HCT116 (cell line): ENCODE results near the gene ZNF358.

ENCODE experiments used
- EZH2 ChIP-seq: fragments of 200-600 bp; sonication (generic); IDR thresholded peaks from 2 replicates; pipeline ENCODE4 v1.6.1; 2017; ENCODE audit warnings: antibody characterized with exemption, mixed run types
- EZH2phosphoT487 ChIP-seq: fragments of 200-600 bp; IDR thresholded peaks from 2 replicates; pipeline ENCODE4 v1.6.1; 2018; ENCODE audit warnings: antibody characterized with exemption, borderline replicate concordance
- JUND ChIP-seq: IDR thresholded peaks from 2 replicates; pipeline ENCODE4 v1.6.1; 2012
- POLR2A ChIP-seq: IDR thresholded peaks from 2 replicates; pipeline ENCODE4 v1.7.0; 2011; ENCODE audit warnings: borderline replicate concordance; ENCODE audit not compliant: insufficient read depth, insufficient read length; ENCODE audit errors: extremely low read depth
- POLR2AphosphoS5 ChIP-seq: IDR thresholded peaks from 2 replicates; pipeline ENCODE4 v1.6.1; 2011; ENCODE audit warnings: mild to moderate bottlenecking, low read depth, low read length, moderate library complexity
- RAD21 ChIP-seq: IDR thresholded peaks from 2 replicates; pipeline ENCODE4 v1.6.1; 2012; ENCODE audit warnings: low read depth, mild to moderate bottlenecking
- REST ChIP-seq: IDR thresholded peaks from 2 replicates; pipeline ENCODE4 v1.6.1; 2012; ENCODE audit warnings: low read depth
- YY1 ChIP-seq: IDR thresholded peaks from 2 replicates; pipeline ENCODE4 v1.6.1; 2011; ENCODE audit warnings: low read length, low read depth, moderate library complexity, mild to moderate bottlenecking; ENCODE audit not compliant: insufficient replicate concordance; ENCODE audit errors: extremely low read depth
- ZFX ChIP-seq: fragments of 450-650 bp; IDR thresholded peaks from 2 replicates; pipeline ENCODE4 v1.6.1; 2017
- ZNF274 ChIP-seq: fragments of 200-500 bp; sonication (Bioruptor generic); IDR thresholded peaks from 2 replicates; pipeline ENCODE4 v1.6.1; 2014; ENCODE audit warnings: mild to moderate bottlenecking, low read depth, low read length, inconsistent platforms
- TF ChIP-seq, protein P1 (sequence below), 3 experiments: fragments of 200-600 bp in 1 of 3; sonication (generic) in 1 of 3; IDR thresholded peaks in 2 of 3; conservative IDR thresholded peaks in 1 of 3; 2 replicates each; pipeline ENCODE4 v1.5.1; 2012 to 2017; ENCODE audit warnings: low read depth in 2 of 3, low read length in 2 of 3, antibody characterized with exemption in 1 of 3, borderline replicate concordance in 1 of 3, control low read depth in 1 of 3, mild to moderate bottlenecking in 1 of 3, mixed read lengths in 1 of 3, mixed run types in 1 of 3, moderate library complexity in 1 of 3; ENCODE audit not compliant: insufficient read depth in 1 of 3
- TF ChIP-seq, protein P2 (sequence below): IDR thresholded peaks from 2 replicates; pipeline ENCODE4 v1.6.1; 2012

- TF ChIP-seq EZH2phosphoT487 = no peak
- TF ChIP-seq POLR2A = no peak
- TF ChIP-seq POLR2AphosphoS5 = no peak
- TF ChIP-seq, protein P1, sequence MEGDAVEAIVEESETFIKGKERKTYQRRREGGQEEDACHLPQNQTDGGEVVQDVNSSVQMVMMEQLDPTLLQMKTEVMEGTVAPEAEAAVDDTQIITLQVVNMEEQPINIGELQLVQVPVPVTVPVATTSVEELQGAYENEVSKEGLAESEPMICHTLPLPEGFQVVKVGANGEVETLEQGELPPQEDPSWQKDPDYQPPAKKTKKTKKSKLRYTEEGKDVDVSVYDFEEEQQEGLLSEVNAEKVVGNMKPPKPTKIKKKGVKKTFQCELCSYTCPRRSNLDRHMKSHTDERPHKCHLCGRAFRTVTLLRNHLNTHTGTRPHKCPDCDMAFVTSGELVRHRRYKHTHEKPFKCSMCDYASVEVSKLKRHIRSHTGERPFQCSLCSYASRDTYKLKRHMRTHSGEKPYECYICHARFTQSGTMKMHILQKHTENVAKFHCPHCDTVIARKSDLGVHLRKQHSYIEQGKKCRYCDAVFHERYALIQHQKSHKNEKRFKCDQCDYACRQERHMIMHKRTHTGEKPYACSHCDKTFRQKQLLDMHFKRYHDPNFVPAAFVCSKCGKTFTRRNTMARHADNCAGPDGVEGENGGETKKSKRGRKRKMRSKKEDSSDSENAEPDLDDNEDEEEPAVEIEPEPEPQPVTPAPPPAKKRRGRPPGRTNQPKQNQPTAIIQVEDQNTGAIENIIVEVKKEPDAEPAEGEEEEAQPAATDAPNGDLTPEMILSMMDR (IDR thresholded peaks at IDR 0.05 in 2 of 3, conservative IDR thresholded peaks at IDR 0.05 in 1 of 3; ENCODE audit: borderline replicate concordance in 1 of 3, insufficient read depth in 1 of 3, low read depth in 2 of 3, low read length in 2 of 3) = no peak
- TF ChIP-seq, protein P2, sequence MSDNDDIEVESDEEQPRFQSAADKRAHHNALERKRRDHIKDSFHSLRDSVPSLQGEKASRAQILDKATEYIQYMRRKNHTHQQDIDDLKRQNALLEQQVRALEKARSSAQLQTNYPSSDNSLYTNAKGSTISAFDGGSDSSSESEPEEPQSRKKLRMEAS = no peak
- TF ChIP-seq EZH2 = no peak
- TF ChIP-seq REST = no peak
- TF ChIP-seq ZFX = no peak
- no peak for TF ChIP-seq ZNF274
- no peak for TF ChIP-seq RAD21
- TF ChIP-seq YY1 = no peak
- no peak for TF ChIP-seq JUND
Measured at GRCh38 chr19:7476777-7477494, 39.0 kb upstream of the ZNF358 start.
